GM18519 (cell line): ENCODE measurements around the gene CAV2.

Experiments used
- ATAC-seq: cut with Tn5 transposase; IDR thresholded peaks from one replicate; pipeline ENCODE4 v1.9.1; 2021; ENCODE audit warnings: mild to moderate bottlenecking, moderate library complexity; ENCODE audit not compliant: unreplicated experiment, low FRiP score

CAV2 gene

DNA sequence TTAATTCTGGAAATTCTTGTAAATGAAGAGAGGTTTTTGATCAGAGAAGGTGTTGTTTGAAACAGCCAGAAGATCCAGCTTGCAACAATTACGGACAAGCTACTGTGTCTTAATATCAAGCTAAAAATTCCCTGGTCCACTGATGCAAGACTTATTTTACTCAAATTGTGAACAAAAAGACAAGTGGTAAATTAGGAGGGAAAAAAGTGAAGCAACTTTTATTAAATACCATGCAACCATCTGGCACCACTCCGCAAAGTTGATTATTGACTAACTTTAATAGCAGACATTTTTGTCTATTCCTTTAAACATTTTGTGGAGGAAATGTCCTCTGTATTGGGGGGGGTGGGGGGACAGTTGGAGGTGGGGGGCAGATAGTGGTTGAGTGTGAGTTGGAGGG, 5.1 kb upstream of the CAV2 start:
- ATAC-seq, result no peak

DNA sequence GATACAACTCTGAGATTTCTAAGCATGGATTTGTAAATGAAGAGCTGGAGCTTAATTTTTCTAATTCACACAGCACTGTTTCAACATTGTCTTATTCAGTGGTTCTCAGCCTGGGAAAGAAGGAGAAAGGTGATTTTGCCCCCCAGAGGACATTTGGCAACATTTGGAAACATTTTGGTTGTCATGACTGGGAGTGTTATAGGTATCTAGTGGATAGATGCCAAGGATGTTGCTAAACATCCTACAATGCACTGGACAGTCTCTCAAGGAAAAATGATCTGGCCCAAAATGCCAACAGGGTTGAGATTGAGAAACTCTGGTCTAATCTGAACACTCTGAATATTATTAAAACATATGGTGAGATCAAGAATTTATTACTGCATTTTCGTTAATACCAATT, 3.8 kb upstream of the CAV2 start:
- ATAC-seq, result no peak

DNA sequence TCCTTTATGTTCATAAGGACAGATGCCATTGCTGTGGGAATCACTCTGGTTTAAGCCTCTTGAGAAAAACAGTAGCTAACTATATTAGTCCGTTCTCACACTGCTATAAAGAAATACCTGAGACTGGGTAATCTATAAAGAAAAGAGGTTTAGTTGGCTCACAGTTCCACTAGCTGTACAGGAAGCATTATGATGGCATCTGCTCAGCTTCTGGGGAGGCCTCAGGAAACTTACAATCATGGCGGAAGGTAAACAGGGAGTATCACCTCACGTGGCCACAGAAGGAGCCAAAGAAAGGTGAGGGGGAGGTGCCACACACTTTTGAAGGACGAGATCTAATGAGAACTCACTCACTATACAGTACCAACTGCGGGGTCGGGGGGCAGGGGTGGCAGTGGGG, 2.9 kb upstream of the CAV2 start:
- no peak for ATAC-seq

DNA sequence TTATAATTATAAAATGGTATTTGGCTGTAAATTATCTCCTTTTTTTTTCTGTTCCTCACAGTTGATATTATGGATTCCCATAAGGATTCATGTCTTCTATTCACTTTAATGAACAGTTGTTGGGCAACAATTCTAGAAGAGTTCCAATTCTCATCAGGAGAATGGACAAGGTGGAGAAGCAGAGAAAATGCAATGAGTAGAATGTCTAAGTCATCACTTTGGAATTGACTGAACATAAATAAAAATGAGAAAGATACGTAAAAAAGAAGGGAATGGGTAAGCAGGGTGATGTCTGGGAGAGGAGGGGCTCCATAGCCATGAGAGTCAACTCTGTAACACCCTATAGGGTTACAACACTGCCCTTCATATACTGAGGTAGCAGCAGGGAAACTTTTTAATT, 1.8 kb upstream of the CAV2 start:
- ATAC-seq, result no peak

DNA sequence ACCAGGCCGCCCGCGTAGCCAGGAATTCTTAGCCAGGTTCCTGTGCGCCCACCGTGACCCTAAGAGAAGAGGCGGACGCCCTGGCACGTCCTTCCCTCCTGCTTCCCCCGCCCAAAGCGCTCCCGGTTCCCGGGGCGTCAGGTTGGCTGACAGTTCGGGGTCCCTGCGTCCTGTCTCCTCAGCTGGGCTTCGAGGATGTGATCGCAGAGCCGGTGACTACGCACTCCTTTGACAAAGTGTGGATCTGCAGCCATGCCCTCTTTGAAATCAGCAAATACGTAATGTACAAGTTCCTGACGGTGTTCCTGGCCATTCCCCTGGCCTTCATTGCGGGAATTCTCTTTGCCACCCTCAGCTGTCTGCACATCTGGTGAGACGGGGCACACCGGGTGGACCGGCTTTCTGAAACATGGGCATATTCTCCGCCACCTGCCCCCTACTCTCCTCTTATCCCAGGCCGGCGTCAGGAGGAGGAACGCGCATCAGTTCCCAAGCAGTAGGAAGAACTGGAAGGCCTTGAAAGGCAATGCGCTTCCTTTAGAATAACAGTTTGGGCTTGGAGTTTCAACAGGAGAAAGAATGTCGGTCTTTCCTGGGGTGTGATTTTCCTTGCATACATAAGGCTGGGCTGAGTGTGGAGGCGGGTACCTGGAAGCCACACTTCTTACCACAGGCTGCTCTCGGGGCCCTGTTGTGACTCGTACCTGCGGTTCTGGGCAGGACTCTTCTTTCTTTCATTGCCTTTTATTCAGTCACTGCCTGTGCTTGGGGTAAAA, 728 bp downstream of the CAV2 start:
- ATAC-seq, result no peak

DNA sequence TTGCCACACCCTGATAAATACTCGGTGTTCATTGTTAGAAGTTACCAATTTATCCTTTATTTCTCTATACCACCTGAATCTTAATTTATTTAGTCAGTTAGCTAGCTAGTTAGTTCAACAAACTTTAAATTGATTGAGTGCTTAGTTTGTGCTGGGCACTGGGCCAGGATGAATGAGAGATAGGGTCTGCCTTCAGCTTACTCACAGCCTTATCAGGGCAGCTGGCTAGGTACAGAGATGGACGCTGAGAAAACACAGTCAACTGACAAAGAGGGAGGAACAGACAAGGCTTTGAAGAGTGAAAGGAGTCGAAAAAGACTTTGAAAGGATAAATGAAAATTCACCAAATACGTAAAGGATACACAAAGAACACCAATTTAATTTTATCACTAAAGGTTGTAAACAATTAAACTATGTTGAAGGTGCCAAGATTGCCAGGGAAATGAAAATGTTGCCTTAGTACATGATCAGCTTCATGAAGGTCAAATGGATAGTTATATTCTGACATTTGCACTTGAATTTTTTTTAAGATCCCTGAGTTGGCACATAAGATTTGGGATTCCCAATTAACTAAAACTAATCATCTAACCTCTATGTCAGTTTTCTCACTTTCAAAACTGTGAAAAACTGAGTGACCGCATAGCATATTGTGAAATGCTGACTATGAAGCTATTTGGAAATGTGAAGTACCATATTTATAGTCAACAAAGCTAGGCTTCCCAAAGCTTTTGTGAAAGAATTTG, 2.1 kb downstream of the CAV2 start:
- ATAC-seq, result no peak

DNA sequence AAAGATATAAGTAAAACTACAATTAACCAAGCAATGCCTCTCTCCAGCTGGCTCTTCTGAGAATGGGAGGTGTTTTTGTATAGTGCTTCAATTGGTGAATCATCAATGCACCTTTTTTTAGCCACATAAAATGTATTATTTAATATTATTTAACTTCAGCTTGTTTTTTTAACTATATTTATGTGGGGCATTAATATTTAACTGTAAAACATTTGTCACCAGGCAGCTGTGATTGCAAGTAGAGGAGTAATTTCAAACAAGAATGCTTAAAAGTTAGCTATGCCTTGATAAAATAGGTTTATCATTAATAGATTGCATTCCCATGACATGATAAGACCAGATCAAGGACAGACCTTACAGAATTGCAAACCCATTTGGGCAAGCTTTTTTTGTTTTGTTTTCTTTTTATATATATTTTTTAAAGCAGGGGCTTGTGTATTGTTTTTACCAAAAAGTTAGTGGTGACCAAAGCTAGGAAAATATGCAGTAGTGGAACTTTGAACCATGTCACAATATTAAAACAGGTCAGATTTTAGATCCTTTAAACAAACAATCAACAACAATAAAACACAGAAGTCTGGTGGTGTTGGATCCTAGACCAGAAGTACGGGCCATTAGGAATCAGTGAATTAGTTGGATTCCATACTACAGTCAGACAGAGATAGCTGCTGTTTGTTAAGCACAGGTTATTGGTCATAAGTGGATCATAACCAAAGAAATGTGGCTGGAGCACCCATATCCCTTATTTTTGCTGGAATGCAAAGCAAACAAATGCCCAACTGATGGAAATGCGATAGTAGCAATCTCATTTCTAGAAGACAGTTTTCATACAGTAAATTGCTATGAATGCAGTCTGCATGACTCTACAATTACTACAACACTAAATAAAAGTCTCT, 2.9 kb downstream of the CAV2 start:
- ATAC-seq, result no peak

DNA sequence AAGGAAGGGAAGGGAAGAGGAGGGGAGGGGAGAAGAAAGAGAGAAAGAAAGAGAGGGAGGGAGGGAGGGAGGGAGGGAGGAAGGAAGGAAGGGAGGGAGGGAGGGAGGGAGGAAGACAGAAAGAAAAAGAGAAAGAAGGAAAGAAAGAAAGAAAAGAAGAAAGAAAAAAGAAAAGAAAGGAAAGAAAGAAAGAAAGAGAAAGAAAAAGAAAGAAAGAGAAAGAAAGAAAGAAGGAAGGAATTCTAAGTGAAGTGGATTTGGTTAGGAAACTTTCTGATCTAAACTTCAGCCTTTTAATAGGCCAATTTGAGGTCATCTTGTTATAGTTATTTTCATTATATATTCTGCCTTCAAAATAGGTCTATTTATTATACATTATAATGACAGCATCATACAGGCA, 4.3 kb downstream of the CAV2 start:
- no peak for ATAC-seq

DNA sequence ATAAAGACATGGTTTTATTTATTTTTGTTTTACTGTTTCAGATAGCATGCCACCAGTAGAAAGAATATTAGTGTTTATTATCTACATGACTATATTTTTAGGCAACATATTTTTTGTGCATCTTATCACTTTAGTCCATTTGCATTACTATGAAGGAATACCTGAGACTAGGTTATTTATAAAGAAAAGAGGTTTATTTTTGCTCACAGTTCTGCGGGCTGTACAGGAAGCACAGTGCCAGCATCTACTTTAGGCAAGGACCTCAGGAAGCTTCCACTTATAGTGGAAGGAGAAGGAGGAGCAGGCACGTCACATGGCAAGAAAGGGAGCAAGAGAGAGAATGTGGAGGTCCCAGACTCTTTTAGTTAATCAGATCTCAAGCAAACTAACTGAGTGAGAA, 5.7 kb downstream of the CAV2 start:
- ATAC-seq, result no peak

DNA sequence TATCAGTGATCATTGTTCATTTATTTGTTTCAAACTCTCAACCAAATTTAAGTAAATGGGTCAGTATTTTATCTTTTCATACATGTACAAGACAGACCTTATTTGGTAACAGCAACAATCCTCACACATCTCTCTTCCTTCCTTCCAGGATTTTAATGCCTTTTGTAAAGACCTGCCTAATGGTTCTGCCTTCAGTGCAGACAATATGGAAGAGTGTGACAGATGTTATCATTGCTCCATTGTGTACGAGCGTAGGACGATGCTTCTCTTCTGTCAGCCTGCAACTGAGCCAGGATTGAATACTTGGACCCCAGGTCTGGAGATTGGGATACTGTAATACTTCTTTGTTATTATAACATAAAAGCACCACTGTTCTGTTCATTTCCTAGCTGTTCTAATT, 6.3 kb downstream of the CAV2 start:
- ATAC-seq, result no peak

DNA sequence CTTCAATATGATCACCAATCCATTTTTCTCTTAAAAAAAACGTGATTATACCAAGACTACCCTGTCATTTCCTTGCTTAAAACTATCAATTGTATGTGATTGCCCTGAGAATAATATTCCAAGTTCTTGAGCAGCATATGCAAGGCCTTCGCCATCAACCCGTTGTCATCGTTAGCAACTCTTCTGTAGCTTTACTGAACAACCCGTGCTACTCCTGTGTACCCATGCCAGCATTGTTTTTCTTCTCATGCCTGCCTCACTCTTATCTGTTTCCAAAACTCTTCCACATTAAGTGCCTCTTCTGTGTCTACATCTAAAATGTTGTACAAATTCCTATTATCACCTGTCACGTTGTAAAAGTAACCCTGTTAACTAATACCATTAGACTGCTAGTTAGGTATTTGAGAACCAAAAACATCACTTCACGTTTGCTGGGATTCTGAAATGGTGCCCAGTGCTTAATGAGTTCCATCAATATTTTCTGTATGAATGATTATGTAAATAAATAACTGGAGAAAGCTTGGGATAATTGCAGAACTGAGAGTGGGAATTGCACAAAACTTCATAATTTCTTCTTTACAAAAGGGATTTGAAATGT, 10.5 kb downstream of the CAV2 start:
- no peak for ATAC-seq

DNA sequence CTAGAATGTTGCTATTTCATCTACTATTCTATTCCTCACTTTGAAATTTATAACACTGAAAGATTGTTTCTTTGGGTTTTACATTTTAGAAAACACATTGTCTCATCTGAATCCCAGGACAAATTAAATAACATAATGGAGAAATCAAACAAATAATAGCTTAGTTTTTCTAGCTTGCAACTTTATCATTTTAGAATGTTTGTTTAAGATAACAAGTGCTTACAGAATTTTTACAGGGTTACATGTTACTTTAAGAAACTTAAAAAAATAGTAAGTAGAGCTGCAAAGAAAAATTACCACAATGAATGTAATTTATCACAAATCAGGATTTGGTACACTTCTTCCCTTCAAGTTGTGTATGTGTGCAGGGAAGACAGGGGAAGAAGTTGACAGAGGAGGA, 11.3 kb downstream of the CAV2 start:
- ATAC-seq, result no peak

DNA sequence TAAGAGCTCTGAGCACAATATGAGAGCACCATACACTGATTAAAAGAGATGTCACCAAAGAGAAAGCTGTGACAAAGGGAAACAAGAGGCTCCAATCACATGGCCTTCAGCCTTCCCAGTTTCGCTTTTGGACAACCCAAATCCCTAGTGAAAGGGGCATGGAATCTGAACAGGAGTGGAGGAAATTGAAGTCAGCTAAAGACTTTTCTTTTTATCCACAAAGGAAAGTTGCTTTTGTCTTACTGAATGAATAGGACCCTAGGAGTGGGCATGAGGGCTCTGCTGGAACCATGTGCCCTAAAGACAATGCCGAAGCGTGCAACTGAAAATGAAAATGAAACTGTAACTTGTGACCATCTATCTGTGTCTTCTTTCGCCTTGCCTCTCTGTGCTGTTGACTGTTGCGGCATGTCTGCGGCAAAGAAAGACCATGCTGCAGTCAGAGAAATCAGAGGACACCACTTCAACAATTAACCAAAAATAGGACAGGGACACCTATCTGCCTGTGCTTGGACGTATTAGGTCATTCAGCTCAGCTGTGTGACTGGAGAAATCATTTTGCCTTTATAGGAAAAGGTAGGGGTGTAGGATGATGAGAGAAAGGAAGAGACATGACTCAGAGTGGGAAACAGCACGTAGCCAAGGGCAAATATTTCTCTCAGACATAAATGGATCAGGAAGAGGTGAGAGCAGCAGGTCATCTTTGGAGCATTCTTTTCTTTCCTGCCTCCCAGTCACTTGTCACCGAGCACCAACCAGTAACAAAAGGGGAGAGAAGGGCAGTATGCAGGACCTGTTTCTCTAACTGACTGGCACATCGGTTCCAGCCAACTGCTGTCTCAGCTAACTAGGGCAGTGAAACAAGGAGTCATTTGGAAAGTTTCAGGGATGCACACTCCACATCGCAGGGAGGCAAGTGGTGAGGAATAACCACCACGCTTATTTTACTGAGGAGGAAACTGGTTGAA, 12.3 kb downstream of the CAV2 start:
- peak; percentile 99 for ATAC-seq

DNA sequence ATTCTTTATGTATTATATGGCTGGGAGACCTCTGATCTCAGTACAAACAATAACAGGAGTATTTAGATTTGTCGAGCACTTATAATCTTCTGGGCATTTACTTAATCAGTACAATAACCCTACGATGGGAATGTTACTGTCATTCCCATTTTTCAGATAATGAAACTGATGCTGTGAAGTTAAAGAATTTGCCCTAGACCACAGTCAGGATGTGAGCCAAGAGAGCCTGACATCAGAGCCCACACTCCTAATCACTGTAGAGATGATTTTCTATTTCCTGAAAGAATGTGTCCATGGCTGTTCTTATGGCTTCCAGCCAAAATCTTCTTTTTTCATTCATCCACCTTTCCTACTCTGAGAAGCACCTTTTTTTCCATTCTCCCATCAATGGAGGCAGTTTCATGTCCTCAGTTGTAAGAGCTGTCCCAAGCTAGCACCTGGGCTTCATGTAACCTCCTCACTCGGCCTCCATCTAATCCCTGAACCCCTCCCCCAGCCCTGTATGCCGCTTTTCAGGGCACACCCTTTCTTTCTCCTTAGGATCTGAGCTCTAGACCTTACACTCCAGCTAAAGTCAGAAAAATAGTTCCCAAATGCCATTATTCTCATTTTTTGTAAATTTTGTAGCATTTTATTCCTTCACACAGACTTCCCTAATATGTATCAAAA, 13.1 kb downstream of the CAV2 start:
- no peak for ATAC-seq

DNA sequence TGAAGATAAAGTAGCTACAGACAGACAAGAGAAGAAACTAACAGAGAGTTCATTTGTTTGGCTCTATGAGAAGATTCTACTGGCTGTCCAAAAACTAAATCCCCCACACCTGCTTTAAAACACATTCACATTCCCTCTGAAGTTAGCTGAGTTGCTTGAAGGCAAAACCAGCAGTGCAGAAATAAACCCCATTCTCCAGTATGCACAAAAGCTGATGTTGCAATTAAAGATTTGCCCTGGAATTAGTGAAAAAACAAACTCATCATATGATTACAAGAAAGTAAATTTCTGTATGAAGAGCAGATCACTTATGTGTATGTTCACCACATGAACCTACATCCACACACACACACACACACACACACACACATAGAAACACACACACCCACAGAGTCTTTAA, 16.0 kb downstream of the CAV2 start:
- ATAC-seq, result no peak

DNA sequence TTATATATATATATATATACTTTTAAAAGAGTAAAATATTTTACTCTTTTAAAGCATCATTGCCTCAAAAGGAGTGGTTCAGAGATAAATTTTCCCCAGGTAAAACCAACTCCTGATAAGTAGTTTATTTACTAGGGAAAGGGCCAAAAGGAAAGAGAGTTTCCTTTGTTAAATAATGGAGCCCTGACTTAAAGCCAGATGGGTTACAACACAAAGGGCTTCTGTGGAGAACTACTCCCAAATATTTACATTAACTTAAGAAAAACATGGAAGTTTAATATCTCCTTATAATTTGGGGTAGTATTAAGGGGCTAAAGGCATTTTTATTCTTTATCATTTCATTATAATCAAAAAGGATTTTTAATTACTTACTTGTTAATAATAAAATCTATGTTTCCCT, 16.8 kb downstream of the CAV2 start:
- ATAC-seq, result no peak

DNA sequence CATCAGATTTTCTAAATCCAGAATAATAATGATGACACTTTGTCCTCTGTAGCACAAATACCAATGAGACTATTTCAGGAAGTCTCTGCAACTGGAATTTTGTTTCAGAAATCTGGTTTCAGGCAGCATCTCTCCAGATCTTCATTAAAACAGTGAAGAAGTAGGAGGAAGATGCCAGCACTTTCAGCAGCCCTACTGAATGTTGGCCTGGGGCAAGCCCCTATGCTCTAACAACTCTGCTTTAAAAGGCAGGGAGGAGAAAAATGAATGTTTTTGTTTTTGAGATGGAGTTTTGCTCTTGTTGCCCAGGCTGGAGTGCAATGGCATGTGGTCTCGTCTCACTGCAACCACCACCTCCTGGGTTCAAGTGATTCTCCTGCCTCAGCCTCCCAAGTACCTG, 18.1 kb downstream of the CAV2 start:
- ATAC-seq, result no peak

DNA sequence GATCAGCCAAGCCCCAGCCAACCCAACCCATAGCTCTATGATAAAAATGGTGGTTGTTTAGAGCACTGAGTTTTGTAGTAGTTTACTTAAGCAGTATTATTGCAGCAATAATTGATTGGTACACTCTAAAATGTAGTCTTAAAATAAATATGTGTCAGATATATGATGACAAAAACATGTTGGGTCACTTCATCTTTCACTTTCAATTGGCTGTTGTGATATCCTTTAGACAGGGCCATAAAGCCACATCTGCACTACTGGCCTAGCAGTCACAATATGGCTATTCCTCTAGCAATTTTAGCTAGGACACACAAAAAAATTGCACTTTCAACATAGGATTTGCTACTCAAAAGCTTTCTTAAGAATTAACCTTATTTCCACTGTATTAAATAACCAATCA, 19.4 kb downstream of the CAV2 start:
- ATAC-seq, result no peak

DNA sequence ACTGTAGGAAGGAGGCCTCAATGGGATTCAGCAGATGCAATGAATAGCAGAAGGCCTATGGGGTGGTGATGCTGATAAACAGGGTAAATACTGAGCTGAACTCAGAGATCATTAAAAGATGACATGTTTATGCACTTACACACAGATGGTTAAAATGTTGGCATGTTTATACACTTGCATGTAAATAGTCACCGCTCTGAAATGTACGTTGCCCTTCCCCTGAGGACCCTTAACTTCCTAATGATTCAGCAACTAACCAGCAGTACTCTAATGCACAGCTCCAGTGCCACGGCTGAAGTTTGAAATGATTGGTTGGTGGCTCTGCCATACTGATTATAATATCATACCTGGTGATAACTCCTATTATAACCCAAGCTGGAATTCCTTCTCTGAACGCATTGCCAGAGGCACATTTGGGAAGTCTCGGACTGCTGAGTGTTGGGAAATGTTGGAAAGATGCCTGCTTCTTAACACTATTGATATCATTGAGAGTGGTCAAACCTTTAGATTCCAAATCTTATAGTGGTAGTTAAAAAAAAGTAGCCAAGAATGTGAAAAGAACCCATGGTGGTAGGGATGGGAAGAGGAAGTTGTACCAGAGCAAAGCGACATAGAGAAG, 21.6 kb downstream of the CAV2 start:
- no peak for ATAC-seq
